Transverse colon (tissue), 4 donors: Measurements from ENCODE around the gene FAM120A. TPM values are rescaled to one million over a fixed set of nuclear protein-coding genes. Genes with fewer than 3 reads are reported as not detected.

ENCODE experiments used
- DNase-seq: peaks from one replicate; pipeline ENCODE4 v3.0.0-alpha.2; 2019
- H3K27ac ChIP-seq, 4 donors: fragments of 200-600 bp; sonication (generic); 2 replicates each; pipeline ENCODE4 v1.5.1; 2016 to 2018; ENCODE audit warnings: inconsistent platforms in 4 of 4
- H3K27me3 ChIP-seq: fragments of 200-600 bp; sonication (generic); 2 replicates; pipeline ENCODE4 v1.5.1; 2017; ENCODE audit warnings: inconsistent platforms
- H3K36me3 ChIP-seq, 4 donors: fragments of 200-600 bp; sonication (generic); 2 replicates each; pipeline ENCODE4 v1.5.1; 2017 to 2019; ENCODE audit warnings: inconsistent platforms in 4 of 4
- H3K4me1 ChIP-seq, 4 donors: fragments of 200-600 bp; sonication (generic); 2 replicates each; pipeline ENCODE4 v1.5.1; 2017 to 2020; ENCODE audit warnings: inconsistent platforms in 4 of 4
- H3K4me3 ChIP-seq, 4 donors: fragments of 200-600 bp; sonication (generic); 1 replicate in 1 of 4; 2 replicates in 3 of 4; pipeline versions ENCODE4 v1.5.1 to v1.6.1; 2017 to 2019; ENCODE audit warnings: inconsistent platforms in 4 of 4
- H3K9me3 ChIP-seq, 2 donors: fragments of 200-600 bp; sonication (generic); 2 replicates each; pipeline ENCODE4 v1.5.1; 2017 to 2019; ENCODE audit warnings: inconsistent platforms in 2 of 2
- EP300 ChIP-seq: sonication (generic); formaldehyde crosslinking; IDR thresholded peaks from one replicate; pipeline ENCODE4 v1.6.1; 2017; ENCODE audit warnings: antibody characterized with exemption, low read depth
- POLR2A ChIP-seq: fragments of 450-650 bp; IDR thresholded peaks from one replicate; pipeline ENCODE4 v1.6.1; 2016; ENCODE audit warnings: antibody characterized with exemption, mild to moderate bottlenecking, moderate library complexity
- POLR2AphosphoS5 ChIP-seq, 3 donors: sonication (generic); formaldehyde crosslinking; IDR thresholded peaks; one replicate each; pipeline ENCODE4 v1.6.1; 2016; ENCODE audit warnings: antibody characterized with exemption in 3 of 3
- WGBS, 2 donors: methylation state at CpG; one replicate each; pipeline ENCODE4 v1.1.5; 2018; ENCODE audit warnings: low coverage in 1 of 2; 5-methylcytosine and 5-hydroxymethylcytosine counted together
- in situ Hi-C, 4 donors: fragments of 200-750 bp; cut with MboI; loops; one replicate each; pipeline versions ENCODE4 v1.15.0 to v1.15.1; 2017; ENCODE audit warnings: low sequenced_read_pairs in 3 of 4, low pct_ligation_motif_present in 1 of 4, low pct_unique_long_range_greater_than_20kb in 1 of 4
- intact Hi-C: fragments of 100-400 bp; cut with DNase I; formaldehyde crosslinking; loops from one replicate; pipeline ENCODE4 v1.15.1; 2023; ENCODE audit warnings: low total_unique reads
- total RNA-seq, 4 donors: library from RNA; depleted of rRNA; stranded (reverse); fragments of >200 nt; gene quantifications; one replicate each; pipeline ENCODE4 v1.1.0, GENCODE V29; 2016
- TF ChIP-seq, protein P1 (sequence below), 5 experiments: fragments of 200-600 bp in 3 of 5; fragments of 450-650 bp in 2 of 5; sonication (generic) in 3 of 5; IDR thresholded peaks; 1 replicate in 2 of 5; 2 replicates in 3 of 5; pipeline ENCODE4 v1.5.1; 2016 to 2017; ENCODE audit warnings: antibody characterized with exemption in 5 of 5, inconsistent platforms in 3 of 5, mild to moderate bottlenecking in 2 of 5, moderate library complexity in 1 of 5

Gene FAM120A
- total RNA-seq, 4 donors from 2014 or later: 122 to 244 (median 180) TPM

DNA sequence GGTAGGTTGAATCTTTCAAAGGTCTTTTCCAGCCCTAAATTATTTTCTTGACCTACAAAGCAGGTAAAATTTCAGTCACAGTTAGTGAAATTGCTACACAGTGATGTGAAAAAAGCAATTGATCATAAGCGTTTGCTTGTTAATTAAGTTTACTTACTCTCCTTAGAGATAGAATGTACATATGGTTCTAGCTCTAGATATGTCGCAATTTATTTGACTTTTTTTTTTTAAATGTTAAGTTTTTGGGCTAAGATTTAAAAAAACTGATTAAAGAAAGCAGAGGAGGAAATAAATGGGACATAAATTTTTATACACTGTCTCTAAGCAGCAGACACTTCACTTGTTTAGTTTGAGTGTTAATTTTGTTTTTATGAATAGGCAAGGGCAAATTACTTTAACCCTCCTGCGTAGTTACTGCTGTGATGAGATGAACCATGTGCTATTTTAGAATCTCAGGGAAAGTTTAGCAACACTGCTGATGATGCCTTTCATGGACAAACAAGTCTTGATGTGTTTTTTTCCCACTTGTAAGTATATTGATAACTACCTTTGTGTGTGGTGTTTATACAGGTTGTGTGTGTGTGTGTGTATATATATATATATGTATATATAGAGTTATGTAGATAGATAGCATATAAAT lies 40.2 kb downstream of the FAM120A start:
- Histone ChIP-seq H3K4me1 (no peaks in the 10 kb centered on the region), H3K36me3 (peaks cover 0 to 8% (median under 1%) of the 10 kb centered on the region in 4 donors), H3K9me3 (no peaks in the 10 kb centered on the region), H3K27ac (no peak overlapping the region), H3K27me3 (no peaks in the 10 kb centered on the region), H3K4me3 (no peak overlapping the region)
- in situ Hi-C loops: no loop called here
- 81 to 86% methylated on average over 3 of the region's 3 CpGs for WGBS, 2 donors
- no peak for DNase-seq
- intact Hi-C loops: no loop called here
- no peak for TF ChIP-seq POLR2AphosphoS5 (IDR thresholded peaks at IDR 0.05)
- TF ChIP-seq, protein P1, sequence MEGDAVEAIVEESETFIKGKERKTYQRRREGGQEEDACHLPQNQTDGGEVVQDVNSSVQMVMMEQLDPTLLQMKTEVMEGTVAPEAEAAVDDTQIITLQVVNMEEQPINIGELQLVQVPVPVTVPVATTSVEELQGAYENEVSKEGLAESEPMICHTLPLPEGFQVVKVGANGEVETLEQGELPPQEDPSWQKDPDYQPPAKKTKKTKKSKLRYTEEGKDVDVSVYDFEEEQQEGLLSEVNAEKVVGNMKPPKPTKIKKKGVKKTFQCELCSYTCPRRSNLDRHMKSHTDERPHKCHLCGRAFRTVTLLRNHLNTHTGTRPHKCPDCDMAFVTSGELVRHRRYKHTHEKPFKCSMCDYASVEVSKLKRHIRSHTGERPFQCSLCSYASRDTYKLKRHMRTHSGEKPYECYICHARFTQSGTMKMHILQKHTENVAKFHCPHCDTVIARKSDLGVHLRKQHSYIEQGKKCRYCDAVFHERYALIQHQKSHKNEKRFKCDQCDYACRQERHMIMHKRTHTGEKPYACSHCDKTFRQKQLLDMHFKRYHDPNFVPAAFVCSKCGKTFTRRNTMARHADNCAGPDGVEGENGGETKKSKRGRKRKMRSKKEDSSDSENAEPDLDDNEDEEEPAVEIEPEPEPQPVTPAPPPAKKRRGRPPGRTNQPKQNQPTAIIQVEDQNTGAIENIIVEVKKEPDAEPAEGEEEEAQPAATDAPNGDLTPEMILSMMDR (IDR thresholded peaks at IDR 0.05): no peak
- no peak for TF ChIP-seq POLR2A

DNA sequence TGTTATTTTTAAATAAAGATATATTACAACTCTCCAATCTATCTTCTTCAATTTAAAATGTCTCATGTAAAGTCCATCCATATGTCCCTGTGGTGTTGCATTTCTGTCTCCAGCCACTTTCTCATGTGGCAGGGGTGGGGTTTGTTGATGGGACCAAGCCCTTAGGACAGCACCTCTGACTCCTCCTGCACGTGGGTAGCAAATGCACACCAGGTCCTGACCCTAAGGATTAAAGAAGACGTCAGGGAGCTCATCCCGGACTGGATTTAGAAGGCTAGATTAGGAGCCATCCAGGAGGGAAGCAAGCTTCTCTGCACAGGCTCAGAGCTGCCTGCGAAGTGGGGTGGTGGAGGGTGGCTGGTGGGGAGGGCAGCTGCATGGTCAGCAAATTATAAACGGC lies 40.8 kb downstream of the FAM120A start:
- H3K4me3 ChIP-seq: no peak overlapping the region
- in situ Hi-C loops (no loop called here), intact Hi-C loops (no loop called here)
- WGBS, 2 donors: 75% methylated on average over 5 of the region's 5 CpGs; no CpG with 5 or more reads in 1 of the 2 donors
- no peaks in the 10 kb centered on the region for H3K9me3 ChIP-seq
- no peaks in the 10 kb centered on the region for H3K27me3 ChIP-seq
- TF ChIP-seq POLR2AphosphoS5 (IDR thresholded peaks at IDR 0.05) (no peak), EP300 (no peak), POLR2A (no peak)
- TF ChIP-seq, protein P1 (IDR thresholded peaks at IDR 0.05): no peak
- no peaks in the 10 kb centered on the region for H3K4me1 ChIP-seq
- H3K27ac ChIP-seq: no peak overlapping the region
- DNase-seq: no peak
- peaks cover 0 to 10% (median 4%) of the 10 kb centered on the region in 4 donors for H3K36me3 ChIP-seq

DNA sequence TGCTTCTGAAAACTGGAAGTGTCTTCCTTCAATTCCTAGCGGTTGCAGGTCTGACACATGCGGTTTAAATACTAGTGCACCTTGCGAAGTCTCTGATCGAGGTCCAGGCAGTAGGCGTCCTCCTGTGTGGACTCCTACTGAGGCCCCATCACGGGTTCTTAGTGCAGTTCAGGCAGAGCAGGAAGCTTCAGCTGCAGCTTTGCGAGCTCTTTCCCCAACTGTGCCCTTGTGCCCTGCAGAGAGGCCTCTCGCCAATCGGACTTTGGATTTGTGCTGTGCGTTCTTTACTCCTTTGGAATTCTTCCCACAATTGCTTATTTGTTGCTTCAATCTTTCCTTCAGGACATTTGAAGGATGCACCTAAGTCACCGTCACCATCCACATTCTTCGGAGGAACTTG lies 42.5 kb downstream of the FAM120A start:
- in situ Hi-C loops (no loop called here), intact Hi-C loops (no loop called here)
- DNase-seq: no peak
- Histone ChIP-seq H3K27me3 (no peaks in the 10 kb centered on the region), H3K27ac (no peak overlapping the region), H3K36me3 (peaks cover 0 to 20% (median 9%) of the 10 kb centered on the region in 4 donors), H3K4me3 (no peak overlapping the region), H3K4me1 (no peaks in the 10 kb centered on the region), H3K9me3 (no peaks in the 10 kb centered on the region)
- no peak for TF ChIP-seq POLR2A
- TF ChIP-seq, protein P1 (IDR thresholded peaks at IDR 0.05): no peak
- no peak for TF ChIP-seq POLR2AphosphoS5 (IDR thresholded peaks at IDR 0.05)
- TF ChIP-seq EP300: no peak
- WGBS, 2 donors: 88 to 100% methylated on average over 3 to 12 of the region's 12 CpGs

DNA sequence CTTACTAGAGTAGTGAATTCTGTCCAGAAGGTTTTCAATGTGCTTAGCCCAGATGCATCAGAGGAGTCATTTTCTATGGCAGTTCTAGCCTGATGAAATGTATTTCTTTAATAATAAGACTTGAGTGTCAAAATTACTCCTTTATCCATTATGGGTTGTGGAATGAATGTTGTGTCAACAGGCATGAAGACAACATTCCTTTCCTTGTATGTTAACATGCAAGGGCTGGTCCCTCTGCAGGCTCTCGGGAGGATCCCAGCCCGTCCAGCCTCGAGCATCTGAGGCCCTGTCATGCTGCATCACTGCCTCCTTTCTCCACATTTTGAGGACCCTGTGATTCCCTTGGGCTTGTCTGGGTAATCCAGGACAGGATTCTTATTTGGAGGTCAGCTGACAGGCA lies 44.8 kb downstream of the FAM120A start:
- WGBS, 2 donors: 70% methylated on average over 3 of the region's 3 CpGs; no CpG with 5 or more reads in 1 of the 2 donors
- DNase-seq: no peak
- Histone ChIP-seq H3K36me3 (peaks cover 0 to 29% (median 14%) of the 10 kb centered on the region in 4 donors), H3K9me3 (no peaks in the 10 kb centered on the region), H3K4me3 (no peak overlapping the region), H3K4me1 (peaks cover 7 to 15% (median 8%) of the 10 kb centered on the region in 4 donors), H3K27ac (no peak overlapping the region), H3K27me3 (no peaks in the 10 kb centered on the region)
- TF ChIP-seq EP300: no peak
- no peak for TF ChIP-seq POLR2A
- no peak for TF ChIP-seq POLR2AphosphoS5 (IDR thresholded peaks at IDR 0.05)
- TF ChIP-seq, protein P1 (IDR thresholded peaks at IDR 0.05): no peak
- intact Hi-C loops (no loop called here), in situ Hi-C loops (no loop called here)
